NCI-H226 (cell line): ENCODE measurements around the gene SOBP.

Source experiments
- DNase-seq: peaks from one replicate; pipeline ENCODE4 v3.0.0-alpha.2; 2015

Gene SOBP

GRCh38 chr6:107557698-107558097 lies 67.8 kb downstream of the SOBP start:
- no peak for DNase-seq

GRCh38 chr6:107560657-107561056 lies 70.7 kb downstream of the SOBP start:
- no peak for DNase-seq

- no peak for DNase-seq
These were observed 71.4 kb downstream of the SOBP start for GRCh38 chr6:107561306-107561705.

- no peak for DNase-seq
These were observed 74.0 kb downstream of the SOBP start for GRCh38 chr6:107563694-107564588.

GRCh38 chr6:107564589-107564951 lies 74.7 kb downstream of the SOBP start:
- no peak for DNase-seq

GRCh38 chr6:107565165-107565723 lies 75.3 kb downstream of the SOBP start:
- DNase-seq, result peak; percentile 6

- DNase-seq, result no peak
These were observed 77.7 kb downstream of the SOBP start for GRCh38 chr6:107567643-107568042.

- DNase-seq, result no peak
These were observed 79.6 kb downstream of the SOBP start for GRCh38 chr6:107569473-107569872.

- DNase-seq, result no peak
These were observed 81.4 kb downstream of the SOBP start for GRCh38 chr6:107571354-107571753.

- no peak for DNase-seq
These were observed 83.0 kb downstream of the SOBP start for GRCh38 chr6:107572886-107573285.

- DNase-seq, result no peak
These were observed 84.9 kb downstream of the SOBP start for GRCh38 chr6:107574856-107575255.

- DNase-seq, result peak; percentile 19
These were observed 86.9 kb downstream of the SOBP start for GRCh38 chr6:107576852-107577251.

GRCh38 chr6:107578642-107579341 lies 88.9 kb downstream of the SOBP start:
- no peak for DNase-seq

GRCh38 chr6:107579456-107580056 lies 89.6 kb downstream of the SOBP start:
- no peak for DNase-seq

- DNase-seq, result no peak
These were observed 92.2 kb downstream of the SOBP start for GRCh38 chr6:107582086-107582485.

- no peak for DNase-seq
These were observed 94.8 kb downstream of the SOBP start for GRCh38 chr6:107584726-107585125.

GRCh38 chr6:107585815-107586435 lies 96.0 kb downstream of the SOBP start:
- DNase-seq, result no peak

GRCh38 chr6:107587451-107587850 lies 97.5 kb downstream of the SOBP start:
- no peak for DNase-seq

- DNase-seq, result no peak
These were observed 99.3 kb downstream of the SOBP start for GRCh38 chr6:107589199-107589598.

GRCh38 chr6:107589934-107590333 lies 100.0 kb downstream of the SOBP start:
- no peak for DNase-seq

GRCh38 chr6:107590378-107590777 lies 100.5 kb downstream of the SOBP start:
- DNase-seq, result no peak

- no peak for DNase-seq
These were observed 101.4 kb downstream of the SOBP start for GRCh38 chr6:107591346-107591745.

GRCh38 chr6:107592806-107593205 lies 102.9 kb downstream of the SOBP start:
- DNase-seq, result no peak
